GM12865 (cell line): ENCODE measurements around the gene CCND2.

ENCODE experiments used
- DNase-seq: peaks from one replicate; pipeline ENCODE4 v3.0.0; 2010; ENCODE audit warnings: low read depth
- H3K4me3 ChIP-seq: 2 replicates; pipeline ENCODE4 v1.5.1; 2011; ENCODE audit warnings: mild to moderate bottlenecking, low read depth, low read length, control low read depth
- TF ChIP-seq, protein P1 (sequence below): IDR thresholded peaks from 2 replicates; pipeline ENCODE4 v1.5.1; 2011; ENCODE audit warnings: low read length, control low read depth, low read depth, inconsistent platforms; ENCODE audit not compliant: insufficient read depth; ENCODE audit errors: missing control alignments

Gene CCND2

DNA sequence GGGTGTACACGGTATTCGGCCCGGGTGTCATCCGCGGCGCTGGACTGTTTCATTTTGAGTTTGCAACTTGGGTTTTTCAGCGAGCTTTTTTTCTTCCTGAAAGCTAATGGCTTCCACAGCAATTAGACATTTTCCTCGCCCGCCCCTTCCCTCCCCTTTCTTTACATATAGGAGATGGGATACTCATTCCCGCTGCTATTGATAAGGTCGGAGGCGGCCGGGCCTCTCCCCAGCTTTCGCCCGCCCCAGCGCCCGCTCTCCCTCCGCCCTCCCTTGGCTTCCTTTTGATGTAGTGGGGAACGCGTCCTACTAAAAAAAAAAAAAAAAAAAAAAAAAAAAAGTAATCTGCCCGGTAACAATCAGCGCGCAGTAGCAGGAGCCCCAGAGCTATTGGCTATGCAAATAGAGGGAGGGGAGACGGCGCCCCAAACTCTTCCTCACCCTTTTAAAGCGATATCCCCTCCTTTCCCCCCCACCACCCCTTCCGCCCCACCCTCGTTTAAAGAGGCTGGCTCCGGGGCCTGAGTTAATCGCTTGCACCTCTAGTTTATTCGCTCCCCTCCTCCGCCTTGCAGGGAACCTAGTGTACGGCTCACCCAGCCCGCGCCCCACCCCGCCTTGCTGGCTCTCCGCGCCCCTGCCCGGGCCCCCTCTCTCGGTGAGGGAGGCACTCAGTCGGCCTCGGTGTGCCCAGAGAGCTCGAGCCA, 1.7 kb upstream of the CCND2 start:
- peak overlapping the region; percentile 87 for H3K4me3 ChIP-seq
- TF ChIP-seq, protein P1, sequence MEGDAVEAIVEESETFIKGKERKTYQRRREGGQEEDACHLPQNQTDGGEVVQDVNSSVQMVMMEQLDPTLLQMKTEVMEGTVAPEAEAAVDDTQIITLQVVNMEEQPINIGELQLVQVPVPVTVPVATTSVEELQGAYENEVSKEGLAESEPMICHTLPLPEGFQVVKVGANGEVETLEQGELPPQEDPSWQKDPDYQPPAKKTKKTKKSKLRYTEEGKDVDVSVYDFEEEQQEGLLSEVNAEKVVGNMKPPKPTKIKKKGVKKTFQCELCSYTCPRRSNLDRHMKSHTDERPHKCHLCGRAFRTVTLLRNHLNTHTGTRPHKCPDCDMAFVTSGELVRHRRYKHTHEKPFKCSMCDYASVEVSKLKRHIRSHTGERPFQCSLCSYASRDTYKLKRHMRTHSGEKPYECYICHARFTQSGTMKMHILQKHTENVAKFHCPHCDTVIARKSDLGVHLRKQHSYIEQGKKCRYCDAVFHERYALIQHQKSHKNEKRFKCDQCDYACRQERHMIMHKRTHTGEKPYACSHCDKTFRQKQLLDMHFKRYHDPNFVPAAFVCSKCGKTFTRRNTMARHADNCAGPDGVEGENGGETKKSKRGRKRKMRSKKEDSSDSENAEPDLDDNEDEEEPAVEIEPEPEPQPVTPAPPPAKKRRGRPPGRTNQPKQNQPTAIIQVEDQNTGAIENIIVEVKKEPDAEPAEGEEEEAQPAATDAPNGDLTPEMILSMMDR, result no peak
- peak; percentile 96 for DNase-seq

DNA sequence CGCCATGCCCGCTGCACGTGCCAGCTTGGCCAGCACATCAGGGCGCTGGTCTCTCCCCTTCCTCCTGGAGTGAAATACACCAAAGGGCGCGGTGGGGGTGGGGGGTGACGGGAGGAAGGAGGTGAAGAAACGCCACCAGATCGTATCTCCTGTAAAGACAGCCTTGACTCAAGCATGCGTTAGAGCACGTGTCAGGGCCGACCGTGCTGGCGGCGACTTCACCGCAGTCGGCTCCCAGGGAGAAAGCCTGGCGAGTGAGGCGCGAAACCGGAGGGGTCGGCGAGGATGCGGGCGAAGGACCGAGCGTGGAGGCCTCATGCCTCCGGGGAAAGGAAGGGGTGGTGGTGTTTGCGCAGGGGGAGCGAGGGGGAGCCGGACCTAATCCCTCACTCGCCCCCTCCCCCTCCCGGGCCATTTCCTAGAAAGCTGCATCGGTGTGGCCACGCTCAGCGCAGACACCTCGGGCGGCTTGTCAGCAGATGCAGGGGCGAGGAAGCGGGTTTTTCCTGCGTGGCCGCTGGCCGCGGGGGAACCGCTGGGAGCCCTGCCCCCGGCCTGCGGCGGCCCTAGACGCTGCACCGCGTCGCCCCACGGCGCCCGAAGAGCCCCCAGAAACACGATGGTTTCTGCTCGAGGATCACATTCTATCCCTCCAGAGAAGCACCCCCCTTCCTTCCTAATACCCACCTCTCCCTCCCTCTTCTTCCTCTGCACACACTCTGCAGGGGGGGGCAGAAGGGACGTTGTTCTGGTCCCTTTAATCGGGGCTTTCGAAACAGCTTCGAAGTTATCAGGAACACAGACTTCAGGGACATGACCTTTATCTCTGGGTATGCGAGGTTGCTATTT, 914 bp upstream of the CCND2 start:
- H3K4me3 ChIP-seq, result peak overlapping the region; percentile 87
- TF ChIP-seq, protein P1, result no peak
- peak; percentile 81 for DNase-seq

DNA sequence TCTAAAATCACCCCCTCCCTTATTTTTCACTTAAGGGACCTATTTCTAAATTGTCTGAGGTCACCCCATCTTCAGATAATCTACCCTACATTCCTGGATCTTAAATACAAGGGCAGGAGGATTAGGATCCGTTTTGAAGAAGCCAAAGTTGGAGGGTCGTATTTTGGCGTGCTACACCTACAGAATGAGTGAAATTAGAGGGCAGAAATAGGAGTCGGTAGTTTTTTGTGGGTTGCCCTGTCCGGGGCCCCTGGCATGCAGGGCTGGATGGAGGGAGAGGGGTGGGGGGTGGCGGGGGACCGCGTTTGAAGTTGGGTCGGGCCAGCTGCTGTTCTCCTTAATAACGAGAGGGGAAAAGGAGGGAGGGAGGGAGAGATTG, 300 bp upstream of the CCND2 start:
- H3K4me3 ChIP-seq, result peak overlapping the region; percentile 87
- TF ChIP-seq, protein P1, result no peak
- no peak for DNase-seq

DNA sequence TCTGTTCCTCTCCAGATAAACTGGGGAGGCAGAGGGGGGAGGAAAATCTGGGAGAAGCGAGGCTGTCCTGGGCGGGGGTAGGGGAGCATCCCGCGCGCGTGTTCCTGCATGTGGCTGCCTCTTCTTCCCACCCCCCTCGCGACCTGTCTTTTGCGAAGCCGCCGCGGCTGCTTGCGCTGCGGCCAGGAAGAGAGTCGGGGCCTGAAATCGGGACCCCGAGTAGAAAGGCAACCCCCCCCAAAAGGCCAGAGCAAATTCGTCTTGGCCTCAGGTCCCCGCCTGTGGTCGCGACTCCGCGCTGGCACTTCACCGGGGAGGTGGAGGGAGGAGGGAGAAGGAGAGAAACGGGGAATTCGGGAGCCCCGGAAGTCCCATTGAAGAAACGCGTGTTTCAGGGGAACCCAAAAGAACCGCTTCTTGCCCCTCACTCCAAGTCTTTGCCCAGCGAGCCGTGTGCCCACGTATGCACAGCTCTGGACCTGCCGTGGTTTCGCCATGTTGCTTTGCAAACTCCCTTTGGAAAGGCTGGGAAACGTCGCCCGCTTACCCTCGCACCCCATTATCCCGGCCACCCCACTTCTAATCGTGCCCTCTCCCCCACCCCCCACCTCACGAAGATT, 944 bp downstream of the CCND2 start:
- TF ChIP-seq, protein P1, result no peak
- peak overlapping the region; percentile 87 for H3K4me3 ChIP-seq
- peak; percentile 45 for DNase-seq

DNA sequence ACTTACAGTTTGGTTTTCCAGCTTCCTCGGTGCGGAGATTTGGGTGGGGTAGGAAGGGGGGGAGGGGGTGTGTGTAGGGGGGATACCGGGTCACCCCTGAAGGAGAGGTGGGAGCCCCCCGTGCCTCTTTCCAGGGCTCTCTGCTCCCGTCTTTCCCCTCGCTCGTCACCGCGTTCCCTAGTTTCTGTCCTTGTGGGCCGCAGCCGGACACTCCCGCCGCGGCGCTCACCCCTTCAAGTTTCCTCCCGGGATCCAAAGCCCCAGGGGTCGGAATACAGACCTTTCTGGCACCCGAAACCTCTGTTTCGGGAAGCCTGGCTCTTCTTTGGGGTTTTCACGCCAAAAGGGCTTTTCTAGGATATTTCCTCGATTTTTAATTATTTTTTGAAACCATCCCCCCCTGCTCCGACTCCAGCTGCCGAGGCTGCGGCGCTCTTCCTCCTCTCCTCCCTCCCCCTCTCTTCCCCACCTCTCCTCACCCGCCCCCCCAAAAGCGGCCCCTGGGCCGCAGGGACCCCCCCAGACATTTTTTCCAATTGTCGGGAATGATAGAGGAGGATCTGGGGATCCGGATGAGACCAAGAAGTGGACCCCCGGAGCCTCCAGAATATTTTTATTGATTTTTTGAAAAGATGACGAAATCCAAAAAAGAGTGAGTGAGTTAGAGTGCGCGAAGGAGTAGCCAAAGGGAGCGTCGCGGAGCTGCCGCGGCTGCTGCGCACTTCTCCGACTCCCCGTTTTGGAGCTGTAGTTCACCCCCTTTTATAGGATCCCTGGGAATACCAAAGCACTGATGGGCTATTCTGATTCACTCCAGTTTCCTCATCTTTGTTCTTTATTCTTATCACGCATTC, 1.7 kb downstream of the CCND2 start:
- TF ChIP-seq, protein P1, result no peak
- H3K4me3 ChIP-seq, result peak overlapping the region; percentile 87
- no peak for DNase-seq

DNA sequence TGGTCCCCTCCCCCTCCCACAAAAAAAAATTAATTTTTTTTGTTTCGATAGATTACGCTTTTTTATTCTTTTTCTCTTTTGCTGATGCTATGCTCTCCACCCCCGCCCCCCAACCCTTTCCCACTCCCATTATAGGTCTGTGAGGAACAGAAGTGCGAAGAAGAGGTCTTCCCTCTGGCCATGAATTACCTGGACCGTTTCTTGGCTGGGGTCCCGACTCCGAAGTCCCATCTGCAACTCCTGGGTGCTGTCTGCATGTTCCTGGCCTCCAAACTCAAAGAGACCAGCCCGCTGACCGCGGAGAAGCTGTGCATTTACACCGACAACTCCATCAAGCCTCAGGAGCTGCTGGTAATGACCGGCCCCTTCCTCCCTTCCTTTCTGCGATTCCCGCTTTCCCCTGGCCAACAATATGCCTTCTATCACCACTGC, 2.3 kb downstream of the CCND2 start:
- DNase-seq, result no peak
- TF ChIP-seq, protein P1, result no peak
- H3K4me3 ChIP-seq, result peak overlapping the region; percentile 87
